Panc1 (cell line): ENCODE results near the gene HSPB7. TPM values are rescaled to one million over a fixed set of nuclear protein-coding genes. Genes with fewer than 3 reads are reported as not detected.

Experiments used
- ATAC-seq: fragments of 200-7000 bp; cut with Tn5 transposase; 2 replicates; pipeline ENCODE4 v1.9.1; 2020; ENCODE audit warnings: mild to moderate bottlenecking, moderate library complexity
- BruUV-seq: library from RNA; stranded (reverse); fragments of 400-500 nt; replicated peaks from 2 replicates; lab custom pipeline; 2021; lab: Mats Ljungman, UMichigan
- CTCF ChIA-PET: fragments of 300-600 bp; sonication (Branson Sonifier 250); formaldehyde crosslinking; loops from one replicate; lab custom pipeline; 2022; ENCODE audit warnings: antibody characterized with exemption; lab: Charles Lee
- POLR2A ChIA-PET: fragments of 300-600 bp; sonication (Branson Sonifier 250); formaldehyde crosslinking; loops from one replicate; lab custom pipeline; 2022; ENCODE audit warnings: antibody characterized with exemption; lab: Charles Lee
- DNase-seq: peaks from one replicate; pipeline ENCODE4 v3.0.0-alpha.2; 2010; ENCODE audit warnings: low read depth, low spot score
- H3K27ac ChIP-seq: 2 replicates; pipeline ENCODE4 v1.5.1; 2011; ENCODE audit warnings: mild to moderate bottlenecking, low read length, inconsistent platforms
- H3K27me3 ChIP-seq: fragments of 200-500 bp; sonication (Bioruptor generic); 2 replicates; pipeline ENCODE4 v1.6.0; 2014; ENCODE audit warnings: low read length, inconsistent platforms; ENCODE audit not compliant: control insufficient read depth, insufficient read depth
- H3K36me3 ChIP-seq: fragments of 200-500 bp; sonication (Bioruptor generic); 2 replicates; pipeline ENCODE4 v1.5.1; 2014; ENCODE audit warnings: inconsistent platforms, mild to moderate bottlenecking, low read length, moderate library complexity; ENCODE audit not compliant: control insufficient read depth, insufficient read depth
- H3K4me1 ChIP-seq: 2 replicates; pipeline ENCODE4 v1.5.1; 2011; ENCODE audit warnings: inconsistent platforms, mild to moderate bottlenecking, low read length, moderate library complexity; ENCODE audit not compliant: control insufficient read depth, insufficient read depth
- H3K4me3 ChIP-seq, 2 experiments: 2 replicates each; pipeline ENCODE4 v1.5.1; 2011 to 2012; ENCODE audit warnings: low read depth in 2 of 2, low read length in 2 of 2, mild to moderate bottlenecking in 2 of 2, inconsistent platforms in 1 of 2, moderate library complexity in 1 of 2
- H3K9me3 ChIP-seq: fragments of 200-500 bp; sonication (Bioruptor generic); 2 replicates; pipeline ENCODE4 v1.5.1; 2014; ENCODE audit warnings: low read depth, mild to moderate bottlenecking, inconsistent platforms, low read length, moderate library complexity; ENCODE audit not compliant: control insufficient read depth, insufficient read depth
- POLR2AphosphoS5 ChIP-seq: IDR thresholded peaks from 2 replicates; pipeline ENCODE4 v1.6.1; 2012; ENCODE audit warnings: mild to moderate bottlenecking, low read depth, low read length, moderate library complexity
- SIN3A ChIP-seq: IDR thresholded peaks from 2 replicates; pipeline ENCODE4 v1.6.1; 2012; ENCODE audit warnings: low read depth, mild to moderate bottlenecking, low read length, moderate library complexity, borderline replicate concordance; ENCODE audit not compliant: insufficient read depth
- TCF7L2 ChIP-seq: IDR thresholded peaks from 2 replicates; pipeline ENCODE4 v1.6.1; 2011; ENCODE audit warnings: mild to moderate bottlenecking, low read depth, low read length, inconsistent platforms
- in situ Hi-C: cut with HindIII; loops from 2 replicates; pipeline ENCODE4 v1.10.0; 2016; ENCODE audit warnings: low sequenced_read_pairs, low pct_unique_long_range_greater_than_20kb
- intact Hi-C: fragments of 100-400 bp; cut with micrococcal nuclease; formaldehyde crosslinking; loops from one replicate; pipeline ENCODE4 v1.10.0; 2022; ENCODE audit not compliant: unreplicated experiment
- total RNA-seq: library from RNA; stranded (reverse); gene quantifications from one replicate; pipeline ENCODE4 v1.2.1, GENCODE V29; 2021; ENCODE audit not compliant: unreplicated experiment
- TF ChIP-seq, protein P1 (sequence below), 2 experiments: IDR thresholded peaks; 2 replicates each; pipeline ENCODE4 v1.6.1; 2011 to 2012; ENCODE audit warnings: low read depth in 2 of 2, control low read depth in 1 of 2, low read length in 1 of 2, mild to moderate bottlenecking in 1 of 2, moderate library complexity in 1 of 2; ENCODE audit not compliant: insufficient read depth in 1 of 2
- TF ChIP-seq, protein P2 (sequence below): fragments of 450-650 bp; IDR thresholded peaks from 2 replicates; pipeline ENCODE4 v1.5.1; 2017; ENCODE audit warnings: mild to moderate bottlenecking

The HSPB7 gene
- total RNA-seq, 1 experiment from 2014 or later: 0.10 TPM

DNA sequence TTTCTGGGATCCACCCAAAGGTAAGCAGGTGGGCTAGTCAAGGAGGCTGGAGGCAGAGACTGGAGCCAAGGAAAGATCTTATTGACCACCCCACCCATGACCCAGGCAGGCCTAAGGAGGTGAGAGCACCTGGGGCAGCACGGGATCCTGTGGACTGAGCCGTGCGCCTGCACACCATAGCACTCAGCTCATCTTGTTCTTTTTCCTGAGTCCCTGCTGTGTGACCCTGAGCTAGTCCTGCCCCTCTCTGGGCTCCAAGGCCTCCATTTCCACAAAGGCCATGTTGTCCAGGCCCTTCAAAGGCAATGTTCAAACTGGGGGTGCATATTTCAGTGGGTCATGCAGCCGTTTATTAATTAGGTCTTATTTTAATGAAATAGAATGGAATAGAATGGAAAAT, 48.4 kb upstream of the HSPB7 start:
- in situ Hi-C loops (no loop called here), intact Hi-C loops (no loop called here)
- DNase-seq: no peak
- H3K4me1 ChIP-seq: peaks cover 3% of the 10 kb centered on the region; the same call in 1 of the 2 replicates
- H3K27me3 ChIP-seq: no peaks in the 10 kb centered on the region
- no peak overlapping the region for H3K27ac ChIP-seq
- TF ChIP-seq SIN3A: no peak
- TF ChIP-seq, protein P1, sequence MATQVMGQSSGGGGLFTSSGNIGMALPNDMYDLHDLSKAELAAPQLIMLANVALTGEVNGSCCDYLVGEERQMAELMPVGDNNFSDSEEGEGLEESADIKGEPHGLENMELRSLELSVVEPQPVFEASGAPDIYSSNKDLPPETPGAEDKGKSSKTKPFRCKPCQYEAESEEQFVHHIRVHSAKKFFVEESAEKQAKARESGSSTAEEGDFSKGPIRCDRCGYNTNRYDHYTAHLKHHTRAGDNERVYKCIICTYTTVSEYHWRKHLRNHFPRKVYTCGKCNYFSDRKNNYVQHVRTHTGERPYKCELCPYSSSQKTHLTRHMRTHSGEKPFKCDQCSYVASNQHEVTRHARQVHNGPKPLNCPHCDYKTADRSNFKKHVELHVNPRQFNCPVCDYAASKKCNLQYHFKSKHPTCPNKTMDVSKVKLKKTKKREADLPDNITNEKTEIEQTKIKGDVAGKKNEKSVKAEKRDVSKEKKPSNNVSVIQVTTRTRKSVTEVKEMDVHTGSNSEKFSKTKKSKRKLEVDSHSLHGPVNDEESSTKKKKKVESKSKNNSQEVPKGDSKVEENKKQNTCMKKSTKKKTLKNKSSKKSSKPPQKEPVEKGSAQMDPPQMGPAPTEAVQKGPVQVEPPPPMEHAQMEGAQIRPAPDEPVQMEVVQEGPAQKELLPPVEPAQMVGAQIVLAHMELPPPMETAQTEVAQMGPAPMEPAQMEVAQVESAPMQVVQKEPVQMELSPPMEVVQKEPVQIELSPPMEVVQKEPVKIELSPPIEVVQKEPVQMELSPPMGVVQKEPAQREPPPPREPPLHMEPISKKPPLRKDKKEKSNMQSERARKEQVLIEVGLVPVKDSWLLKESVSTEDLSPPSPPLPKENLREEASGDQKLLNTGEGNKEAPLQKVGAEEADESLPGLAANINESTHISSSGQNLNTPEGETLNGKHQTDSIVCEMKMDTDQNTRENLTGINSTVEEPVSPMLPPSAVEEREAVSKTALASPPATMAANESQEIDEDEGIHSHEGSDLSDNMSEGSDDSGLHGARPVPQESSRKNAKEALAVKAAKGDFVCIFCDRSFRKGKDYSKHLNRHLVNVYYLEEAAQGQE (IDR thresholded peaks at IDR 0.05; ENCODE audit: insufficient read depth in 1 of 2, low read depth in 2 of 2, low read length in 1 of 2): no peak
- TF ChIP-seq, protein P2, sequence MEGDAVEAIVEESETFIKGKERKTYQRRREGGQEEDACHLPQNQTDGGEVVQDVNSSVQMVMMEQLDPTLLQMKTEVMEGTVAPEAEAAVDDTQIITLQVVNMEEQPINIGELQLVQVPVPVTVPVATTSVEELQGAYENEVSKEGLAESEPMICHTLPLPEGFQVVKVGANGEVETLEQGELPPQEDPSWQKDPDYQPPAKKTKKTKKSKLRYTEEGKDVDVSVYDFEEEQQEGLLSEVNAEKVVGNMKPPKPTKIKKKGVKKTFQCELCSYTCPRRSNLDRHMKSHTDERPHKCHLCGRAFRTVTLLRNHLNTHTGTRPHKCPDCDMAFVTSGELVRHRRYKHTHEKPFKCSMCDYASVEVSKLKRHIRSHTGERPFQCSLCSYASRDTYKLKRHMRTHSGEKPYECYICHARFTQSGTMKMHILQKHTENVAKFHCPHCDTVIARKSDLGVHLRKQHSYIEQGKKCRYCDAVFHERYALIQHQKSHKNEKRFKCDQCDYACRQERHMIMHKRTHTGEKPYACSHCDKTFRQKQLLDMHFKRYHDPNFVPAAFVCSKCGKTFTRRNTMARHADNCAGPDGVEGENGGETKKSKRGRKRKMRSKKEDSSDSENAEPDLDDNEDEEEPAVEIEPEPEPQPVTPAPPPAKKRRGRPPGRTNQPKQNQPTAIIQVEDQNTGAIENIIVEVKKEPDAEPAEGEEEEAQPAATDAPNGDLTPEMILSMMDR: no peak
- TF ChIP-seq POLR2AphosphoS5: no peak
- TF ChIP-seq TCF7L2: no peak
- H3K4me3 ChIP-seq: no peak overlapping the region
- no peaks in the 10 kb centered on the region for H3K9me3 ChIP-seq
- ChIA-PET POLR2A (no interaction called here), CTCF (no interaction called here)
- ATAC-seq: no peak
- BruUV-seq: no TSS peak
- no peaks in the 10 kb centered on the region for H3K36me3 ChIP-seq

DNA sequence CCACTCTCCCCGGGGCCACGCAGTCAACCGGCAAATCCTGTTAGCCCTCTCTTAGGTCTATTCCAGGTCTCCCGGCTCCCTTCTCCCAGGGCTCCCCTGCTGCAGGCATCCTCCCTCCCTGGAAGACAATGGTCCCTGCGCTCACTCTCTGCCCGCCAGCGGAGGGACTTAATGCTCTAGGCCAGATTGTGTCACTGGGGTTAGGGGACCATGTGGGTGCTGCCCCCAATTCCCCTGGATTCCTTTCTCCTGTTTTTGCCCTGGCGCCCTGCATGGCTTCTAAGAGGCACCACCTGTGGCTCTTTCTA, 47.4 kb upstream of the HSPB7 start:
- peaks cover 3% of the 10 kb centered on the region; the same call in 1 of the 2 replicates for H3K4me1 ChIP-seq

More for the DNA sequence above, 47.4 kb upstream of the HSPB7 start:
- DNase-seq: no peak
- Histone ChIP-seq H3K36me3 (no peaks in the 10 kb centered on the region), H3K4me3 (no peak overlapping the region), H3K27ac (no peak overlapping the region), H3K9me3 (no peaks in the 10 kb centered on the region), H3K27me3 (no peaks in the 10 kb centered on the region)
- in situ Hi-C loops (no loop called here), intact Hi-C loops (no loop called here)
- BruUV-seq: no TSS peak
- POLR2A ChIA-PET: no interaction called here
- no peak for ATAC-seq
- CTCF ChIA-PET: interaction anchor here (1.2 kb wide), 1 partner anchor 8 kb away, joined by 5 read pairs; the partner anchor contains the start of gene FAM131C
- TF ChIP-seq SIN3A (no peak), TCF7L2 (no peak), POLR2AphosphoS5 (no peak)
- TF ChIP-seq, protein P2: no peak
- TF ChIP-seq, protein P1 (IDR thresholded peaks at IDR 0.05; ENCODE audit: insufficient read depth in 1 of 2, low read depth in 2 of 2, low read length in 1 of 2): no peak
